GM23248 (cell line): ENCODE data around the gene PPIL4. TPM values are rescaled to one million over a fixed set of nuclear protein-coding genes. Genes with fewer than 3 reads are reported as not detected.

Source experiments
- DNase-seq: peaks from one replicate; pipeline ENCODE4 v3.0.0-alpha.2; 2015
- H2AFZ ChIP-seq: fragments of 200-600 bp; sonication (generic); 2 replicates; pipeline ENCODE4 v1.6.1; 2016; ENCODE audit warnings: antibody characterized with exemption
- H3F3A ChIP-seq: fragments of 200-600 bp; sonication (generic); 2 replicates; pipeline ENCODE4 v1.6.1; 2016; ENCODE audit warnings: mild to moderate bottlenecking, antibody characterized with exemption, mixed run types; ENCODE audit not compliant: insufficient read depth
- H3K27ac ChIP-seq: fragments of 200-600 bp; sonication (generic); 2 replicates; pipeline ENCODE4 v1.5.1; 2016; ENCODE audit warnings: mild to moderate bottlenecking
- H3K27me3 ChIP-seq: fragments of 200-600 bp; sonication (generic); replicated peaks from 2 replicates; pipeline ENCODE4 v1.6.1; 2016; ENCODE audit warnings: mild to moderate bottlenecking; ENCODE audit not compliant: insufficient read depth
- H3K36me3 ChIP-seq: fragments of 200-600 bp; sonication (generic); 2 replicates; pipeline ENCODE4 v1.6.1; 2016; ENCODE audit warnings: low read depth, mild to moderate bottlenecking
- H3K4me1 ChIP-seq: fragments of 200-600 bp; sonication (generic); 2 replicates; pipeline ENCODE4 v1.6.1; 2016; ENCODE audit warnings: mild to moderate bottlenecking; ENCODE audit not compliant: insufficient read depth
- H3K4me2 ChIP-seq: fragments of 200-600 bp; sonication (generic); one replicate; pipeline ENCODE4 v1.6.1; 2016; ENCODE audit warnings: mild to moderate bottlenecking; ENCODE audit not compliant: unreplicated experiment
- H3K4me3 ChIP-seq: fragments of 200-600 bp; sonication (generic); 2 replicates; pipeline ENCODE4 v1.5.1; 2016; ENCODE audit warnings: mild to moderate bottlenecking
- H3K79me2 ChIP-seq: fragments of 200-600 bp; sonication (generic); 2 replicates; pipeline ENCODE4 v1.6.1; 2016; ENCODE audit warnings: mild to moderate bottlenecking; ENCODE audit not compliant: insufficient read depth
- H3K9ac ChIP-seq: fragments of 200-600 bp; sonication (generic); 2 replicates; pipeline ENCODE4 v1.6.1; 2016; ENCODE audit warnings: mild to moderate bottlenecking
- H3K9me2 ChIP-seq: fragments of 200-600 bp; sonication (generic); 2 replicates; pipeline ENCODE4 v1.6.1; 2016; ENCODE audit warnings: mixed run types, mild to moderate bottlenecking, moderate library complexity; ENCODE audit not compliant: insufficient read depth
- H3K9me3 ChIP-seq: fragments of 200-600 bp; sonication (generic); one replicate; pipeline ENCODE4 v1.6.1; 2017; ENCODE audit warnings: low read depth
- H4K20me1 ChIP-seq: fragments of 200-600 bp; sonication (generic); 2 replicates; pipeline ENCODE4 v1.6.0; 2016; ENCODE audit not compliant: insufficient read depth
- EZH2 ChIP-seq: fragments of 200-600 bp; sonication (generic); IDR thresholded peaks from 2 replicates; pipeline ENCODE4 v1.6.1; 2018; ENCODE audit warnings: antibody characterized with exemption, mild to moderate bottlenecking; ENCODE audit not compliant: insufficient read depth, poor library complexity, severe bottlenecking
- EZH2phosphoT487 ChIP-seq: fragments of 200-600 bp; sonication (generic); IDR thresholded peaks from 2 replicates; pipeline ENCODE4 v1.6.1; 2018; ENCODE audit warnings: antibody characterized with exemption, moderate library complexity, mild to moderate bottlenecking, low read depth; ENCODE audit not compliant: insufficient read depth
- WGBS, 2 experiments: methylation state at CpG; one replicate each; pipeline ENCODE4 v1.1.6; 2015 to 2017; ENCODE audit warnings: low lambda C conversion rate in 2 of 2, low coverage in 1 of 2; ENCODE audit errors: missing lambda C conversion rate in 2 of 2; 5-methylcytosine and 5-hydroxymethylcytosine counted together
- in situ Hi-C: fragments of 300-500 bp; cut with MboI; formaldehyde crosslinking; loops from 2 replicates; pipeline ENCODE4 v1.15.0; 2020
- polyA plus RNA-seq: library from polyadenylated mRNA; unstranded; fragments of >200 nt; fragmentation: Nextera tagmentation; extraction: Ambion mirVana; gene quantifications from 2 replicates; pipeline ENCODE4 v1.2.1, GENCODE V29; 2016
- total RNA-seq: library from RNA; depleted of rRNA; stranded (reverse); fragments of >200 nt; shearing (Covaris generic); gene quantifications from 2 replicates; pipeline ENCODE4 v1.2.3, GENCODE V29; 2014

The PPIL4 gene
- total and polyA plus RNA-seq, 2 experiments from 2014 or later: 32.2 to 43.0 TPM

GRCh38 chr6:149515494-149515893 lies 30.3 kb downstream of the PPIL4 start:
- Histone ChIP-seq H3F3A (peaks cover 21% of the 10 kb centered on the region), H3K9me2 (no peaks in the 10 kb centered on the region), H4K20me1 (no peaks in the 10 kb centered on the region), H3K79me2 (peaks cover 29% of the 10 kb centered on the region), H3K4me2 (no peak overlapping the region), H2AFZ (no peak overlapping the region), H3K9me3 (no peaks in the 10 kb centered on the region), H3K36me3 (peaks cover 36% of the 10 kb centered on the region), H3K27me3 (no peaks in the 10 kb centered on the region), H3K27ac (no peak overlapping the region), H3K9ac (no peak overlapping the region), H3K4me1 (peaks cover 4% of the 10 kb centered on the region; the same call in 1 of the 2 replicates), H3K4me3 (no peak overlapping the region)
- DNase-seq: no peak
- TF ChIP-seq EZH2phosphoT487 (no peak), EZH2 (no peak)
- 93 to 100% methylated on average over 1 of the region's 1 CpG for WGBS, 2 experiments
- in situ Hi-C loops: loop anchor here (10.0 kb wide), 1 partner anchor 481 kb away; no protein-coding TSS in a partner anchor

DNA sequence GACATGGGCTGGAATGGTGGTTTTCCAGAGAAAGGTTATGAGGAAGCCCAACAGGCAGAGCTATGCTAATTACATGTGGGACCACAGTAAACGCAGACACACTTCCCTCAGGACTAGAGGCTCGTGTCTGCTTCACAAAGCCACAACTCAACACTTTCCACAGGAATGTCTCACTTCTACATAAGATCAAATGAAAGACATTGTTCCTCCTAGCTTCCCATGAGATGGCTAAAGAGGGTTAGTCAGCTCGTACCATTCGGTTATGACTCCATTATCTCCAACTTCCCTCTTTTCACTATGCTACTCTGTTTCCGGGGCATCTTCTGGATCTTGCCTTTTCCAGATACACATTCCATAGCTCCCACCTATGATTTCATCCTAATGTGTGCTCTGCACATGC lies 31.9 kb downstream of the PPIL4 start:
- Histone ChIP-seq H3K79me2 (peaks cover 29% of the 10 kb centered on the region), H3K9ac (no peak overlapping the region), H3K27ac (no peak overlapping the region), H3K36me3 (peaks cover 30% of the 10 kb centered on the region), H3K9me3 (no peaks in the 10 kb centered on the region), H3F3A (peaks cover 7% of the 10 kb centered on the region; the same call in 1 of the 2 replicates), H2AFZ (no peak overlapping the region), H4K20me1 (no peaks in the 10 kb centered on the region), H3K4me3 (no peak overlapping the region), H3K4me1 (peaks cover 4% of the 10 kb centered on the region; the same call in 1 of the 2 replicates), H3K4me2 (no peak overlapping the region), H3K27me3 (no peaks in the 10 kb centered on the region), H3K9me2 (no peaks in the 10 kb centered on the region)
- no peak for TF ChIP-seq EZH2phosphoT487
- TF ChIP-seq EZH2: no peak
- in situ Hi-C loops: loop anchor here (10.0 kb wide), 1 partner anchor 479 kb away; no protein-coding TSS in a partner anchor
- DNase-seq: no peak
- 80 to 81% methylated on average over 5 of the region's 5 CpGs for WGBS, 2 experiments

DNA sequence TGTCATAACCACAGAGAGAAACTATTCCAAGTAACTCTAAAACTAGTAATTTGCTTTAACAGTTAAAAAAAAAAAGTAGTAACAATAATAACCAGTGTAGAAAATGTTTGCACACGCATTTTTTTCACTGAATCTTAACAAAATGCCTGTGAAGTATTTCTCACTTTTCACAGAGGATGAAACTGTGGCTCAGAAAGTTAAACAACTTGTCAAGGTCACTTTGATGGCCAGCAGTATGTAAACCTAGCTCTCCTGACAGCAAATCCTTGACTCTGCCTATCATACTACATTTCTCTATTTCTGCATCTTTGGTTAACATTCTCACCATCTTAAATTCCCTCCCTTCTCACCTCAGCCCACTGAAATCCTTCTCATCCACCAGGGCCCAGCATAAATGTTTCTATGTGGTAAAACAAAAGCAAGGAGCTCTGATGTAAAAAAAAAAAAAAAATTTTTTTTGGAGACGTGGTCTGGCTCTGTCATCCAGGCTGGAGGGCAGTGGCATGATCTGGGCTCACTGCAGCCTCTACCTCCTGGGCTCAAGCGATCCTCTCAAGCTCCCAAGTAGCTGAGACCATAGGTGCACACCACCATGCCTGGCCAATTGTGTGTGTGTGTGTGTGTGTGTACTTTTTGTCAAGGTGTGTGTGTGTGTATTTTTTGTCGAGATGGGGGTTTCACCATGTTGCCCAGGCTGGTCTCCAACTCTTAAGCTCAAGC lies 34.9 kb downstream of the PPIL4 start:
- H3K9me2 ChIP-seq: no peaks in the 10 kb centered on the region
- no peak for TF ChIP-seq EZH2
- H3K4me3 ChIP-seq: no peak overlapping the region
- no peaks in the 10 kb centered on the region for H3K27me3 ChIP-seq
- no peak overlapping the region for H3K9ac ChIP-seq
- H3K4me2 ChIP-seq: no peak overlapping the region
- no peaks in the 10 kb centered on the region for H4K20me1 ChIP-seq
- 96 to 99% methylated on average over 4 of the region's 4 CpGs for WGBS, 2 experiments
- no peaks in the 10 kb centered on the region for H3F3A ChIP-seq
- H3K9me3 ChIP-seq: no peaks in the 10 kb centered on the region
- no peaks in the 10 kb centered on the region for H3K4me1 ChIP-seq
- no peak for DNase-seq
- peaks cover 18% of the 10 kb centered on the region for H3K36me3 ChIP-seq
- no peak overlapping the region for H2AFZ ChIP-seq
- no peak overlapping the region for H3K27ac ChIP-seq
- in situ Hi-C loops: loop anchor here (10.0 kb wide), 1 partner anchor 476 kb away; no protein-coding TSS in a partner anchor
- H3K79me2 ChIP-seq: peaks cover 16% of the 10 kb centered on the region

GRCh38 chr6:149508485-149508884 lies 37.4 kb downstream of the PPIL4 start:
- Histone ChIP-seq H2AFZ (no peak overlapping the region), H3K9me3 (no peaks in the 10 kb centered on the region), H3K9ac (no peak overlapping the region), H3K9me2 (no peaks in the 10 kb centered on the region), H3K4me1 (no peaks in the 10 kb centered on the region), H3K27me3 (no peaks in the 10 kb centered on the region), H3K27ac (no peak overlapping the region), H3F3A (no peaks in the 10 kb centered on the region), H3K4me2 (no peak overlapping the region), H3K79me2 (0 out of 2 replicates have a peak, but pooled peaks cover 4% of the 10 kb centered on the region), H3K36me3 (peaks cover 38% of the 10 kb centered on the region), H3K4me3 (no peak overlapping the region), H4K20me1 (no peaks in the 10 kb centered on the region)
- TF ChIP-seq EZH2phosphoT487 (no peak), EZH2 (no peak)
- in situ Hi-C loops: no loop called here
- 70 to 77% methylated on average over 3 of the region's 3 CpGs for WGBS, 2 experiments
- no peak for DNase-seq
